Raji (cell line): ENCODE measurements around the gene APOLD1.

Source experiments
- POLR2A ChIP-seq: IDR thresholded peaks from 2 replicates; pipeline ENCODE4 v1.6.1; 2011; ENCODE audit warnings: low read depth, low read length, control low read depth; ENCODE audit not compliant: insufficient read depth

The APOLD1 gene

DNA sequence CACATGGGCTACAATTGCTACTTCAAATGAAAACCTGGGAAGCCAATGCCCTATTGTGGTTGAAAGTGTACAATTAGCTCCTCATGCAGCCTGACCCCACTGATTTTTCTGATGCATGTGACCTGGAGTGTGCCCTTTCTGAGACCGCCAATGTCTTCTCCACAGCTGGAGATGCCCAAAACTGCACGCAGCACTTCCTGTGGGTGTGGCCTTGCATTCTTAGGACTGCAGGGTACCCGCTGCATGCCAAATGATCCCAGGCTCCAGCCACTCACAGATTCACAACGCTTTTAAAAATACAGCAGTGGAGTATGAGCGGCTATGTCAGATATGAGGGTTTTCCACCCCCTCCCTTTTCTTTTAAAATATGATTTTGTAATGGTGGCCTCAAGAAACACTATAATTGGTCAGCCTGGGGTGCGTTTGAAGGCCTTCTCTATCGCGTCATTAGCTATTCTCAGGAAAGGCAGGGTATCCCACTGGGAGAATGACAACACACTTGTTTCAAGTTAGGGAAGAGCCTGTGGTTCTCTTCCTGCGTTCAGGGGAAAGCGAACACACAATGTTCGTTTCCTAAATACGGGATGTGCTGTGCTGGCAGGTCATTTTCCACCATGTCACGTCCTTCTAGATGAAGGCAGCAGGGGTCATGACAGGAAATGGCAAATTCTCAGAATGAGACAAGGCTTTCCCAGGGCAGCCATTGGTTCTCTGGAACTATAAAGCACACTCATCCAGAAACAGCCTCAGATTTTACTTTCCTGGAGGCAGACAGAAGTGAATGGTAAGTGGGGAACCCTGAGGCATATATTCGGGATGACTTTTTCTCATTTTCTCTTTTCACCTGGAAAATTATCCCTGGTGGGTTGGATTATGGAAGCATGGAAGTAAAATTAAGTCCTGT lies at the start of gene APOLD1:
Gene APOLD1 (plus strand): TSS at position 749 of the 904 bp plus-strand sequence. CDS start 33 bp downstream, at position 782.
- no peak for TF ChIP-seq POLR2A

- TF ChIP-seq POLR2A, result no peak
Measured at GRCh38 chr12:12736759-12737676, 48.4 kb upstream of the APOLD1 start.

- TF ChIP-seq POLR2A, result no peak
Measured at GRCh38 chr12:12741660-12742059, 43.8 kb upstream of the APOLD1 start.

DNA sequence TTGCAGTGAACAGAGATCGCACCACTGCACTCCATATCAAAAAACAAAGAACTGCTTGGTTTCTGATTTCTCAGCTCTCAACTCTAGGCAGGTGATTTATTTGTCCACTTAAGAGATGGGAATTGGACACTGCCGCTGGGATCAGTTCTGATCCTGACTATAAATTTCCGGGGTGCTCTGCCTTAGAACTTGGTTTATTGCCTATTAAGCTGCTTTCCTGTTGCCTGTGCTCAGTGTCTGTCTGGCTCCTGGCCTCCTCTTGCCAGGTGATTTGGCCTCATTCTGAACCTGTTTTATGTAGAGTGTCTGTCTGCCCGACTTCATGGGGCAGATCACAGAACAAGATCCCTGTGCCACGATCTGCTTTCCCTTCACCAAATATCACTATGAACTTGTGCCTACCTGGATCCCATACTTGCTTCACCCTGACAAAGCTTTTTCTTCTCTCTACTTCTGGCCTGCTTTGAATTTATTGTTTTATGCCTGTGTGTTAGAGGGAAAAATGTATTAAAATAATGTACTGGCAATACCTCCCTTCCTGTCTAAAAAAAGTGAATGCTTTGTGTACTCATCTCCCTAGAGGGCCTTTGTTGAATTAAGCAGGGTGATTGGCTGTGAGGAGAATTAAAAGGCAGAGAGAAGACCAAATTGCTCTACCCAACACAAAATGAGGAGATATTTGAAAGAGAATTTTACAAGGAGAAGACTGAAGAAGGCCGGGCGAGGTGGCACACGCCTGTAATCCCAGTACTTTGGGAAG lies 40.7 kb upstream of the APOLD1 start:
- no peak for TF ChIP-seq POLR2A

DNA sequence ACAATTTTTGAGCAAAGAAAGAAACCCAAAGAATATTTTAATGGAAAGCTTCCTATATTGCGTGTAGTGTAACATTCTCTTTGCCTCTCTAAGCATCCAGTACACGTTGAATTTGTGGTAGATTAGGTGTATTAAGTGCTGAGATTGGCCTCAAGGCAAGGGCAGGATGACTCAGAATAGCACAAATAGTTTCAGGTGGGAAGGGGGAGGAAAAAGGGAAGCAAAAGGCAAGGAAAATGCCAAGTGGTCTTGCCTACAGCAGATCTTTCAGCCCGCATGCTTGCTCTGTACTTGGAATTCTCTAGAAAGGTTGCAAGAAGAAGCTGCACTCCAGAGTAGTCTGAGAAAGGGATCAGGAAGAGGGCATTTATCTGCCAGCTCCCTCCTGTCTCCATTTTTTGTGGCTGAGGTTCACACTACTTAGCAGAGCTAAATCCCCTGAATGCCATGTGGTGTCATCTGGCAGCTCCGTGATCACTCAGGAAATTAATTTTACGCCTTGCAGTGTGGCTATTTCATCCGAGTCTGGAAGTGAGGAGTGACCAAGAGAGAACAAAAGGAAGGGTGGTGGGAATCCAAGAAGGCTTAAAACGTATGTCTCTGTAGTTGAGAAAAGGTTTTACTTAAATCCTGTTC lies 39.8 kb upstream of the APOLD1 start:
- no peak for TF ChIP-seq POLR2A

GRCh38 chr12:12747278-12747677 lies 38.2 kb upstream of the APOLD1 start:
- no peak for TF ChIP-seq POLR2A

GRCh38 chr12:12748044-12748443 lies 37.4 kb upstream of the APOLD1 start:
- TF ChIP-seq POLR2A, result no peak

DNA sequence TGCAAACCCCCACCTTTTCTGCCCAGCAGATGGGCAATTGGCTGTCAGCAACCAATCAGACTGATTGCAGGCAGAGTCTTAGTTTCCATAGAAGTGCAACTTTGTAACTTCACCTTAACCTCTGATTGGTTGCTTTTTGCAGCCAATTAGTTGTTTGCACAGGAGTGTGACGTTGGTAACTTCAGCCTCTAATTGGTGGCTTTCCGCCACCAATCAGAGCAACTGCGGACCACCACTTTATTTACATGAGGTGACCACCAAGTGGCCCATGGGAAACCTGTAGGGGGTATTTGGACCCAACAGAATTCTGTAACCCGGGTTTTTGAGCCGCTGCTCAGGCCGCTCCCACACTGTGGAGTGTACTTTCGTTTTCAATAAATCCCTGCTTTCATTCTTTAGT lies 36.0 kb upstream of the APOLD1 start:
- TF ChIP-seq POLR2A, result no peak

DNA sequence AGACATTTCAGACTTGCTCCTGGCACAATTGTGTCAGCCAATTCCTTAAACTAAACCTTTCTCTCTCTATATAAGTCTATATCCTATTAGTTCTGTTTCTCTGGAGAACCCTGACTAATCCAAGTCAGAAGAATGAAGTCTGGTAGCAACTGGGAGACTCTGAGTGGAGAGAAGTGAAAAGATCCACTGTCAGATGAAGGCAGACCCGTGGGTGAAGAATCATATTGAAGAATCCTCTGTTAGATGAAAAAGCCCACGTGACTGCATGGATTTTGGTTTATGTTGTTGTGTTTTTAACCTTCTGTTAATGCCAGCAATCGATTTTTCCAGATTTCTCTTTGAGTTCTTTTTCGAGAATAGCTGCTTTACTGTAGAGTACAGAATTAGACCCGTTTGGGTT lies 29.5 kb upstream of the APOLD1 start:
- TF ChIP-seq POLR2A, result no peak

- no peak for TF ChIP-seq POLR2A
Measured at GRCh38 chr12:12757121-12757520, 28.3 kb upstream of the APOLD1 start.

DNA sequence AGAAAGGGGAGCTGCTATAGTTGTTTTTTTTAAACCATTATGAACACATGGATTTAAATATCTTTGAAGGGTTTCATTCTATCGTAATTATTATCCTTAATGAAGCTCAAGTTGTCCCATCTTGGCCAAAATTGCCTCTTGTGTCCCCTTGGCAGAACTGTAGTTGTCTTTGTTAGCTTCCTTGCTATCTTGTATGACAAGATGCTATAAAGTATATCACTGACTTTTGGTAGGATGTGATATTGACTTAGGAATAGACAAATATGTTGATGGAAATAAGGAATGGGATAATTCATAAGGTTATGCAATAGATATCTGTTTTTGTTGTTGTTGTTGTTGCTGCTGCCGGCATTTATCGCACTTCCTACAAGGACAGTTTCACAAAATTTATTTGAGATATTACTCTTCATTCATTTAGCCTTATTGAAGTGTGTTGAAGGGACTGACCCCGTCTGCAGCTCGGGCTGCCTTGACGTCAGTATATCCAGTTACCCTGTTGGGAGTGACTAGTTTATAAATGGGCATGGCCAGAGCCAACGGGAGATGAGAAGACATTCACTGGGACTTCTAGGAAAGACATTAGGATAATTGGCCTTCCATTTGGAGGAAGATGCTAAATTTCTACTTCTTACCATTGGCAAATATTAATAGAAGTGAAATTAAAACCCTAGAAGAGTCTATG lies 26.1 kb upstream of the APOLD1 start:
- no peak for TF ChIP-seq POLR2A

GRCh38 chr12:12764824-12765223 lies 20.6 kb upstream of the APOLD1 start:
- no peak for TF ChIP-seq POLR2A

DNA sequence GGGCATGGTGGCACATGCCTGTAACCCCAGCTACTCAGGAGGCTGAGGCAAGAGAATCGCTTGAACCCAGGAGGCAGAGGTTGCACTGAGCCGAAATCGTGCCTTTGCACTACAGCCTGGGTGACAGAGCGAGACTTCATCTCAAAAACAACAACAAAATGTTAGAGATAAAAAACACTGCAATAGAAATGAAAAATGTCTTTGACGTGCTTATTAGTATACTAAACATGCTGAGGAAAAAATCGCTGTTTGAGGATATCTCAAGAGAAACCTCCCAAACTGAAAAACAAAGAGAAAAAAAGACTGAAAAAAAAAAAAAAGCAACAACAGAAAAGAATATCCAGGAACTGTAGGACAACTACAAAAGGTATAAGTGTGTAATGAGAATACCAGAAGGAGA lies 15.2 kb upstream of the APOLD1 start:
- no peak for TF ChIP-seq POLR2A

- no peak for TF ChIP-seq POLR2A
Measured at GRCh38 chr12:12774791-12775190, 10.7 kb upstream of the APOLD1 start.
